ENCODE measurements around the gene TNFRSF19.

DNA sequence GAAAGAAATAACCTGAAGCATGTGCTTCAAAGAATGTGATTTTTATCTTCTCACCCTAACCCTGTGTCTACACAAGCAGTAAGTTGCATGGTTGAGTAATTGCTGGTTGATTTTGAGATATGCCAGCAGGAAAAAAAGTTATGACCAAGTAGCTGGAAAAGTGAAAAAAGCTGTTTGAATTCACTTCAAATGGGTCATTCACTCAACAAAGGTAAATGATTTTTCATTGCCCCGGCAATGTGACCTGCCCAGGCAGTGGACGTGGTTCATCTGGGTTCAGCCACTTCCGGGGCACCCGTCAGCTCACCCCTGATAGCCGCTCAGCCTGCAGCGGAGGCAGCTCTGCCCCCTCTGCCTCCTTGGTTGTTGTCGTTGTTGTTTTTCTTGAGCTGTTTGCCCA is 18.5 kb downstream of the TNFRSF19 start:
- TF ChIP-seq, protein P1, sequence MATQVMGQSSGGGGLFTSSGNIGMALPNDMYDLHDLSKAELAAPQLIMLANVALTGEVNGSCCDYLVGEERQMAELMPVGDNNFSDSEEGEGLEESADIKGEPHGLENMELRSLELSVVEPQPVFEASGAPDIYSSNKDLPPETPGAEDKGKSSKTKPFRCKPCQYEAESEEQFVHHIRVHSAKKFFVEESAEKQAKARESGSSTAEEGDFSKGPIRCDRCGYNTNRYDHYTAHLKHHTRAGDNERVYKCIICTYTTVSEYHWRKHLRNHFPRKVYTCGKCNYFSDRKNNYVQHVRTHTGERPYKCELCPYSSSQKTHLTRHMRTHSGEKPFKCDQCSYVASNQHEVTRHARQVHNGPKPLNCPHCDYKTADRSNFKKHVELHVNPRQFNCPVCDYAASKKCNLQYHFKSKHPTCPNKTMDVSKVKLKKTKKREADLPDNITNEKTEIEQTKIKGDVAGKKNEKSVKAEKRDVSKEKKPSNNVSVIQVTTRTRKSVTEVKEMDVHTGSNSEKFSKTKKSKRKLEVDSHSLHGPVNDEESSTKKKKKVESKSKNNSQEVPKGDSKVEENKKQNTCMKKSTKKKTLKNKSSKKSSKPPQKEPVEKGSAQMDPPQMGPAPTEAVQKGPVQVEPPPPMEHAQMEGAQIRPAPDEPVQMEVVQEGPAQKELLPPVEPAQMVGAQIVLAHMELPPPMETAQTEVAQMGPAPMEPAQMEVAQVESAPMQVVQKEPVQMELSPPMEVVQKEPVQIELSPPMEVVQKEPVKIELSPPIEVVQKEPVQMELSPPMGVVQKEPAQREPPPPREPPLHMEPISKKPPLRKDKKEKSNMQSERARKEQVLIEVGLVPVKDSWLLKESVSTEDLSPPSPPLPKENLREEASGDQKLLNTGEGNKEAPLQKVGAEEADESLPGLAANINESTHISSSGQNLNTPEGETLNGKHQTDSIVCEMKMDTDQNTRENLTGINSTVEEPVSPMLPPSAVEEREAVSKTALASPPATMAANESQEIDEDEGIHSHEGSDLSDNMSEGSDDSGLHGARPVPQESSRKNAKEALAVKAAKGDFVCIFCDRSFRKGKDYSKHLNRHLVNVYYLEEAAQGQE (IDR thresholded peaks at IDR 0.05; ENCODE audit: insufficient read depth in 1 of 2, low read depth in 2 of 2, low read length in 1 of 2): no peak
- TF ChIP-seq POLR2AphosphoS5 (IDR thresholded peaks at IDR 0.05; ENCODE audit: low read depth, low read length) (no peak), SIN3A (IDR thresholded peaks at IDR 0.05; ENCODE audit: borderline replicate concordance, insufficient read depth, low read depth, low read length) (no peak)
- TF ChIP-seq, protein P2, sequence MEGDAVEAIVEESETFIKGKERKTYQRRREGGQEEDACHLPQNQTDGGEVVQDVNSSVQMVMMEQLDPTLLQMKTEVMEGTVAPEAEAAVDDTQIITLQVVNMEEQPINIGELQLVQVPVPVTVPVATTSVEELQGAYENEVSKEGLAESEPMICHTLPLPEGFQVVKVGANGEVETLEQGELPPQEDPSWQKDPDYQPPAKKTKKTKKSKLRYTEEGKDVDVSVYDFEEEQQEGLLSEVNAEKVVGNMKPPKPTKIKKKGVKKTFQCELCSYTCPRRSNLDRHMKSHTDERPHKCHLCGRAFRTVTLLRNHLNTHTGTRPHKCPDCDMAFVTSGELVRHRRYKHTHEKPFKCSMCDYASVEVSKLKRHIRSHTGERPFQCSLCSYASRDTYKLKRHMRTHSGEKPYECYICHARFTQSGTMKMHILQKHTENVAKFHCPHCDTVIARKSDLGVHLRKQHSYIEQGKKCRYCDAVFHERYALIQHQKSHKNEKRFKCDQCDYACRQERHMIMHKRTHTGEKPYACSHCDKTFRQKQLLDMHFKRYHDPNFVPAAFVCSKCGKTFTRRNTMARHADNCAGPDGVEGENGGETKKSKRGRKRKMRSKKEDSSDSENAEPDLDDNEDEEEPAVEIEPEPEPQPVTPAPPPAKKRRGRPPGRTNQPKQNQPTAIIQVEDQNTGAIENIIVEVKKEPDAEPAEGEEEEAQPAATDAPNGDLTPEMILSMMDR (IDR thresholded peaks at IDR 0.05): no peak

Measured in Panc1 (cell line).